Fibroblast of the conjunctiva (primary cell): ENCODE results near the gene EDAR.

Experiments used
- DNase-seq: peaks from one replicate; pipeline ENCODE4 v3.0.0-alpha.2; 2010; ENCODE audit warnings: low read depth

EDAR gene

DNA sequence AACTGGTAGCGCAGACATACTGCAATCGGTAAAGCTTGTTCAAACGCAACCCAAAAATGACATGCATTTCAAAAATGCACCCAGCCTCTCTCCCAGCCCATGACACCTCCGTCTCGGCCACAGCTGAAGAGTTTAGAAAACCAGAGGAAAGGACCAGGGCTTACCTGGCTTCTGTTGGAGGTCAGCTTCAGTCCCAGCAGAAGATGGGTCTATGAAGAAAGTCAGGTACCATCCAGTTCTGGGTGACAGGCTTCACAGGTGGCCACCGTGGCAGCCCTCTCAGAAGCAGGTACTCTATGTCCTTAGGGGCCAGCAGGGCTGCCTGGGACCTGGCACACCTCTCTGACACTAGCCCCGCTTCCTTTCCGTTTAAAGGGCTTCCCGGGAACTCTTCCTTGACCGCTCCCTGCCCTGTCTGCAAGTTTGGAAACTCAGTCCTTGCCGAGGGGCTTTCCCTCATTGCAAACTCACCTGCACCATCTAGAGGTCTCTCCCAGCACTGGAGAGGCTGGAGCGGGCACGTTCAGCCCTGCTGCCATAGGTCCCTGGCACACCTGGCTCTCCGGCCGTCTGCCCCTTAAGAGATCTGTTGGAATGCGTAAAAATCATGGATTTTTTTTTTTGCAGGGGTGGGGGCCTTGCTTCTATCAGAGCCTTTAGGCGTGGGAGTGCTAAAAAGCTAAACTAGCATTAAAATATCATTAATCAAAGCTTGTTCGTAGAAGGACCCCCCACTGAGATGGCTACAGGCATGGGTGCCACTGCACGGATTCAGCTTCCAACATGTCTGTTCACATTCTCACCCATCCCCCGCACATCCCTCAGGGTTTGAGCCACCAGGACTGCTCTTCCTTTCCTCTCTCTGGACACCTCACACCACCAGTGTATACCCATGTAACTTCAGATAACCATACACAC, at the start of gene EDAR:
TSS of gene EDAR (minus strand) at position 425 of the 918 bp plus-strand sequence. CDS start 58,206 bp downstream, outside the sequence.
- DNase-seq = no peak

DNA sequence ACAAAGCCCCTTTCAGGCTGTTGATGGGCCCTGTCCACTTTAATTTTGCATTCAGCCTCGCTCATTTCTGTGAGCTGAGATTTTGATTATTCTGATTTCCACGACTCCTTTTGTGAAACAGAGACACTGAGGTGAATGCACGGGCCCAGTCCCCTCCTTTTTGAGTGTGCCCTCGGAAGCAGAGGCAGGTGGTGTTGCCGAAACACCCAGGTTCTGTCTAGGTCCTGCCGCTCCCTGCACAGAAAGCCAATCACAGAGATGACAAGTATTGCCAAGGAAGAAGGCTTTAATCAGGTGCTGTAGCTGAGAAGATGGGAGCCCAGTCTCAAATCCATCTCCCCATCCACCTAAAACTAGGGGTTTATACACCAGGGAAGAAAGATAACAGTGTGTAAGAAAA, 44.2 kb upstream of the EDAR start:
- no peak for DNase-seq

GRCh38 chr2:109032229-109032820, 43.3 kb upstream of the EDAR start:
- DNase-seq = no peak

DNA sequence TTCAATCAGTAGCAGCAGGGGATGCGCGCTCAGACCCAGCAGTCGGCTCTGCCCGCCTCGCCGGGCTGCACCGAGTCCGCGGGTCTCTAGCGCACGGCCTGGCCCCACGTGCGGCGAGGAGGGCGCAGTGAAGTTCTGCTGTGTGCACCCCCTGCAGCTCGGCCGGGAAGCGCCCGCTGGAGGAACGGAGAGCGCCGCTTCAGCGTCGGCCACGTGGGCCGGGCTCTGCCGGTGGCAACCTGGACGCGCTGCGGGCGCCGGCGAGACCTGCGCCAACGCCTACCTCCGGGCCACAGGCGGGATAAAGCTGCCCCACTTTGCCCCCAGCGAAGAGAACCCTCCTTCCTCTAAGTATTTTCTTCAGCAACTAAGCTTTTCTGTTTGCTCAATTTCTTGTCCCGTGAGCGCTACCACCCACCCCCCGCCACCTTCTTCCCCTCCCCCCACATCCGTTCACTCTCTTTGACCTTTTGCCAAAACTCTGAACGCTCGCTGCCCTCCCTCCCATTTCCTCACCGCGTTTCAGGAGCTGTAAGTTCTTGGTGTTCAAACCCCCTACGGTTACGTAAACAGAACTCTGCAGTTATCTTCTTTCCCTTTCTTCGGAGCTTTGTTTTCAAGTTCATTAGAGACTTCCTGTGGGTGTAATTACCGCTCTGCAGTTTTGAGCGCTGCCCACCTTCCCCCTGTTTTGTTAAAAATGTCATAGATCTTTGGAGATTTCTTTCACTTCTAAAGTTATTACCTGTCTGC, 42.6 kb upstream of the EDAR start:
- DNase-seq = no peak

DNA sequence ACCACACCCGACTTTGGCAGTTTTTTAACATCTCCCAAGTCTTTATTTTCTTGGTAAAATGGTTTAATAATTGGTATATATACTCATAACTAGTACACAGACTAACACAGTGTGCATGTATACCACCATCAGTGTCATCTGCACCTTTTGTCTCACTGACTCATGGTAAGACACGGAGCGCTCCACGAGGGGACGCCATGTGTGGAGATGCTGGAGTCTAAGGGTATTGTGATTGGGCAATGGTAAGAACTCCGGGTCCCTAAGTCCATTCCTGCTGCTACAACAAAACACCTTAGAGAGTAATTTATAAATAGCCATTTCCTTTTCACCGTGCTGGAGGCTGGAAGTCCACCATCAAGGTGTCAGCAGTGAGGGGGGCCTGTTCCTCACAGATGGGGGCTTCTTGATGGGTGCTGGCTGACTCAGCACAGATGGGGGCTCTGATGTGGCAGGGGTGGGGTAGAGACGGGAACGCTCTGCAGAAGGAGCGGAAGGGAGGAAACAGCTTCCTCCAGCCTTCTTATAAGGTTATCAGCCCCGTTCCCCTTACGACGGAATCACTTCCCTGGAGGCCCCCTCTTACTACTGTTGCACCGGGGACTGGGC, 42.0 kb upstream of the EDAR start:
- DNase-seq = no peak

DNA sequence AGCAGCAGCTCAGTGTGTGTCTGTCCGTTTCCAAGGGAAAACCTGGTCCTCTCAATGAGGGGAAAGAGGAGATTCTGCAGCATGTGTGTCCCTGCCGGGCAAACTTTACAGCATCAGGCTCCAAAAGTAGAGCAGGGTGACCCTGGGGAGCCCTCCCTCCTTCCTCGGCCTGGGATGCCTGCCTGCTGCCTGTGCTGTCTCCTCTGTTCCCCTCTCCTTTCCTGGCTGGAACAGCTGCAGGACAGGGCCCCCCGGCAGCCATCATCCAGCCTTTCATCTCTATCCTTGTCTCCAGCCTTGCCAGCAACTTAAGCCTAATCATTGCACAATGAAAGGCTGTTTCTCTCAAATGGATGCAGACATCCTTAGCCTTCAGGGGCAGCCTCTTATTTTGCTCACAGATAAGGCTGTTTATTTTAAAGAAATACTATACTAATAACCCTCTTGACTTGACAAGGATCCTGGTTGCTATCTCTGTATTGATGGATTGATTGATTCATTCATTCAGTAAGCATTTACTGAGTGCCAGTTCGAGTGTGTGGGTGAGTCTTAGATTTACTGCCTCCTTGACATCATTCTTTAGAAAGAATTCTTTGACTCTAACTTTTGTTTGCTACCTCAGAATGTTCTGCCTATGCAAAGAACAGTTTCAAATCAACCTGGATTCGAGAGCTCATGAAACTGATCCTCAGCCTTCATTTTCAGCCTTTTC, 40.6 kb upstream of the EDAR start:
- no peak for DNase-seq

- DNase-seq = no peak
Measured at GRCh38 chr2:109028738-109029489, 39.9 kb upstream of the EDAR start.

GRCh38 chr2:109028277-109028676, 39.3 kb upstream of the EDAR start:
- DNase-seq = no peak

GRCh38 chr2:109027702-109028101, 38.7 kb upstream of the EDAR start:
- no peak for DNase-seq

GRCh38 chr2:109024477-109024876, 35.5 kb upstream of the EDAR start:
- DNase-seq = no peak

- DNase-seq = no peak
Measured at GRCh38 chr2:109021895-109022300, 32.9 kb upstream of the EDAR start.

- peak; percentile 18 for DNase-seq
Measured at GRCh38 chr2:109020217-109020637, 31.2 kb upstream of the EDAR start.

DNA sequence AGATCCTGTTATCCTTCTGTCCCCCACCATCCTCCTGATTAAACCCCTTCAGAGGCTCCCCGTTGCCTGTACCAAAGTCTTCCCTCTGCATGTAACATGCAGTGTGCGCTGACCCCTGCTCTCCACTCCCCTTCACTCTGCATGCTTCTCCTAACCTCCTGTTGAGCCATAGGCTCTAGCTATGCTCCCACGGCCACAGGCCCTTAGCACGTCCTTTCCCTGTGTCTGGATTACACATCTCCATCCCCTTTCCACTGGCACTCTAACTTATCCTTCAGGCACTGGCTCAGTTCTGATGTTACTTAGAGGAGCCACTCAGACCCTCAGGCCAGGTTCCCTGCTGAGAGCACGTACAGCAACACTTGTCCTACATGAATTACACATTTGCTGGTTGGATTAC, 29.4 kb upstream of the EDAR start:
- DNase-seq = no peak

DNA sequence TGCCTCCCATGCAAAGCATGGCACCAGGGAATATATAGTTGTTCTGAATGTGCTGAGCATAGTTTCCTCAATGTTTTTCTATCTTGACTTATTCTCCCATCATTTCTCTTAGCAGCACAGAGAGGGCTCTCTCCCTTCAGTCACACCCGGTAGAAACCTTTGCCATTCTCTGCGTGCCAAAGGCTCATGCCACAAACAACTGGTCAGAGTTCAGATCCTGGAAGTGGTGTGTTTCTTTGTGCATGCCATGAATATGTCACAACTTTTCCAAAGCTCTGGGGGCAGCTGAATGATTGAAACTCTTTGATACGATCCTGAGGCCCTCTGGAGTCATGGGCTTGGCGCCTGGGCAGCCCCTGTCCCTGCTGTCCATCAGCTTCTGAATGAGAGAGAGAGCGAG, 28.0 kb upstream of the EDAR start:
- DNase-seq = no peak

GRCh38 chr2:109016376-109016775, 27.4 kb upstream of the EDAR start:
- DNase-seq = no peak

- no peak for DNase-seq
Measured at GRCh38 chr2:109014476-109014875, 25.5 kb upstream of the EDAR start.

GRCh38 chr2:109013051-109013450, 24.0 kb upstream of the EDAR start:
- no peak for DNase-seq

GRCh38 chr2:109009920-109010610, 21.0 kb upstream of the EDAR start:
- no peak for DNase-seq

GRCh38 chr2:109006971-109007370, 18.0 kb upstream of the EDAR start:
- no peak for DNase-seq

- peak; percentile 1 for DNase-seq
Measured at GRCh38 chr2:109005686-109006204, 16.7 kb upstream of the EDAR start.
